ENCODE data around the gene SLCO2A1.

- TF ChIP-seq POLR2AphosphoS5 (IDR thresholded peaks at IDR 0.05; ENCODE audit: borderline replicate concordance, low read depth, low read length) (no peak), EZH2 (IDR thresholded peaks at IDR 0.05) (no peak)
These were observed 31.0 kb downstream of the SLCO2A1 start for GRCh38 chr3:133998691-133999241.

All from SK-N-MC (cell line).